OCI-LY3 (cell line): ENCODE data around the gene SUSD4.

Experiments used
- CTCF ChIP-seq: fragments of 200-600, 300-600 bp; sonication (generic); IDR thresholded peaks from 2 replicates; pipeline ENCODE4 v1.5.1; 2014; ENCODE audit warnings: antibody characterized with exemption, low read length, low read depth
- EZH2phosphoT487 ChIP-seq: fragments of 200-600 bp; shearing (Covaris generic); IDR thresholded peaks from 2 replicates; pipeline ENCODE4 v1.6.1; 2018; ENCODE audit warnings: antibody characterized with exemption, mixed run types, low read depth

- TF ChIP-seq CTCF: no peak
- no peak for TF ChIP-seq EZH2phosphoT487
These were observed 161.0 kb downstream of the SUSD4 start for GRCh38 chr1:223203034-223203408.
